Dedifferentiated amniotic fluid mesenchymal stem cell (primary cell): Measurements from ENCODE around the gene ZNF865.

Experiments used
- DNase-seq: peaks from one replicate; pipeline ENCODE4 v3.0.0-alpha.2; 2016; ENCODE audit errors: extremely low spot score

Gene ZNF865

DNA sequence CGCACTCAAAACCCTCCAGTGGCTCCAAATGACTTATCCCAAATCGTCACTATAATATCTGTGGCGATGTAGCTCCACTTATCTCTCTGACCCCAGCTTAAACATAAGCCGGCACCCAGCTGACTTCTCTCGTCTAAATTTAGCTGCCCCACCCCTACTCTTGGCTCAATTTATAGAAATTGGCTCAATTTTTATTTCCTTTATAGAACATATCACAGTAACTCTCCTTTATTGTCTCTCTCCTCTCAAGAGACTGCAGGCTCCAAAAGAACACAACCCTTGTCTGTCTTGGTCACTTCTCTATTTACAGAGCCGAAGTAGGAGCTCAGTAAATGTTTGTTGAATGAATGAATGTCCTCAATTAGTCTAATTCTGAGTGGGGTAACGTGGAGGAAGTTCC is 18.1 kb downstream of the ZNF865 start:
- DNase-seq = no peak

- DNase-seq = peak; percentile 93
These were observed 18.9 kb downstream of the ZNF865 start, which contains the start of gene ZNF784 for GRCh38 chr19:55624109-55625003. Gene ZNF784 (minus strand): TSS chr19:55624566. CDS start chr19:55624561, 5 bp downstream.

- no peak for DNase-seq
These were observed 19.5 kb downstream of the ZNF865 start for GRCh38 chr19:55625004-55625326.

DNA sequence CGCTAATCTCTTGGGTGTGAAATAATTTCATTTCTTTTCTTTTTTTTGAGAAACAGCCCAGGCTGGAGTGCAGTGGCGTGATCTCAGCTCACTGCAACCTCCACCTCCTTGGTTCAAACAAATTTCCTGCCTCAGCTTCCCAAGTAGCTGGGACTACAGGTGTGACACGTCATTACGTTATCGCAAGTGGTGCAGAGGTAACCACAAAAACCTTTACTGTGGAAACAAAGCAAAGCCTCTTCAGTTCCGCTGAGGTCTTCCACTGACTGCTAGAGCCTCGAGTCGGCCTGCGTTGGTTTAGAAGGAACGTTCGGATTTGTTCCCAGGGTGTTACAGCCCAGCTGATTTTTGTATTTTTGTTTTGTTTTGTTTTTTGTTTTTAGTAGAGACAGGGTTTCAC is 20.9 kb downstream of the ZNF865 start:
- no peak for DNase-seq

GRCh38 chr19:55632463-55632834 is 27.0 kb downstream of the ZNF865 start:
- DNase-seq = peak; percentile 96

DNA sequence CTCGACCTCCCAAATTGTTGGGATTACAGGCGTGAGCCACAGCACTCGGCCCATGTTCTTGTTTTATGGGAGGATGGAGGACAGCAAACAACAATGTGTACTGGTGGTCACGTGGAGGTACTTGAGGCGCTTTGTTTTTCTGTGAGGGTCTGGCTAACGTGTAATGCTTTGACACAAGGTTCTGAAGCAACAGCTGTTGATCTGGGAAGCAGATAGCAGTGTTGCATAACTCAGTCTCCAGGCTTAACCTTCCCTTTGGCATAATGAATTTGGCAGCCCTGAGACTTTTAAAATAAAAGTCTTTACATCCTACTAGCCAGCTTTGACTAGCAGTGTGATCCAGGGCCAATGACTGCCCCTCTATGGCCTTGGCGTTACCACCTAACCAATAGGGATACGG is 28.4 kb downstream of the ZNF865 start:
- no peak for DNase-seq

DNA sequence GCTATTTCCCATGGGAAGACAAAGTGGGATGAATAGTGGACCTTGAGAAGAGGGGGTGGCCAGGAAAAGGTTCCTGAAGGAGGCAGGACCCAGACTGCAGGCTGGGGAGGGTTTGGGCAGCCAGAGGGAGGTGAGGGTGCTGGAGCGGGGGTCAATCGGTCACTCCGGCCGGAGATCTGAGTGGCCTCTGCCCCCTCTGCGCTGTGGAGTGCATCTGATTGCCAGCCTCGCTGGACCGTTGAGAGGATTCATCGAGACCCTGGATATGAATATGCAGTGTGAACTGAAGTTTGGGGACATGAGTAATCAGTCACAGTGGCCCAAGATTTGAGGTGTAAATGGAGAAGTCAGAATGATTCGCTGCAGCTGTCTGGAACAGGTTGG is 29.9 kb downstream of the ZNF865 start:
- no peak for DNase-seq

GRCh38 chr19:55635856-55636440 is 30.5 kb downstream of the ZNF865 start:
- DNase-seq = no peak

DNA sequence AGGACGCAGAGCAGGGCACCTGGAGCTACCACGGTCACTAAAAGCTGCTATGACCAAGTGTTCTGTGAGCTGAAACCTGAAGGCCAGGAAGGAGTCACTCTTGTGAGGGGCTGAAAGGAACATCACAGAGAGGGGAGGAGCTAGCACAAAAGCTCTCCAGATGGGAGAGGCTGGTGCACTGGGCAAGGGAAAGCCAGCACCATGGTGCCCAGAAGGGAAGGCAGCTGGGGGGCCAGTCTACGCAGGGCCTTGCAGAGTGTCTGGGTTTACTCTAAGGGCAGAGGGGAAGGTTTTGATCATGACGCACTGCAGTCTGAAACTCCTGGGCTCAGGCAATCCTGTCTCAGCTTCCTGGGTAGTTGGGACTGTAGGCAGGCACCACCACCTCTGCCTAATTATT is 31.3 kb downstream of the ZNF865 start:
- DNase-seq = no peak

- no peak for DNase-seq
These were observed 32.1 kb downstream of the ZNF865 start for GRCh38 chr19:55637534-55637933.

DNA sequence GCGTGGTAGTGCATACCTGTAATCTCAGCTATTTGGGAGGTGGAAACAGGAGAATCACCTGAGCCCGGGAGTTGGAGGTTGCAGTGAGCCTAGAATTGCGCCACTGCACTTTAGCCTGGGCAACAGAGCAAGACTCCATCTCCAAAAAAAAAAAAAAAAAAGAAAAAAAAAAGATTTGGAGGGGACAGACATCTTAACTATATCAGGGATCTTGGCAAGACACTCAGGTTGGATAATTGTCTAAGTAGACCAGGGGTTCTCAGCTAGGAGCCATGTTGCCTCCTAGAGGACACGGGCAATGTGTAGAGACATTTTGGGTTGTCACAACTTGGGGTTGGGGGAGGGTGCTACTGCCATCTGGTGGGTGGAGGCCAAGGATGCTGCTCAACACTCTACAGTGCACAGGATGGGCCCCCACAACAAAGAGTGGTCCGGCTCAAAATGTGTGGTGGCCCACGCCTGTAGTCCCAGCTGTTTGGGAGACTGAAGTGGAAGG is 33.5 kb downstream of the ZNF865 start:
- no peak for DNase-seq

GRCh38 chr19:55640043-55640576 is 34.7 kb downstream of the ZNF865 start:
- peak; percentile 47 for DNase-seq

GRCh38 chr19:55640577-55641425 is 35.4 kb downstream of the ZNF865 start, which contains the start of gene ZNF580:
Gene ZNF580 (plus strand): TSS chr19:55641002. CDS start chr19:55642509, 1,507 bp downstream.
- peak; percentile 57 for DNase-seq

GRCh38 chr19:55641426-55642152 is 36.1 kb downstream of the ZNF865 start:
- DNase-seq = no peak

- DNase-seq = no peak
These were observed 36.9 kb downstream of the ZNF865 start for GRCh38 chr19:55642153-55643002.

DNA sequence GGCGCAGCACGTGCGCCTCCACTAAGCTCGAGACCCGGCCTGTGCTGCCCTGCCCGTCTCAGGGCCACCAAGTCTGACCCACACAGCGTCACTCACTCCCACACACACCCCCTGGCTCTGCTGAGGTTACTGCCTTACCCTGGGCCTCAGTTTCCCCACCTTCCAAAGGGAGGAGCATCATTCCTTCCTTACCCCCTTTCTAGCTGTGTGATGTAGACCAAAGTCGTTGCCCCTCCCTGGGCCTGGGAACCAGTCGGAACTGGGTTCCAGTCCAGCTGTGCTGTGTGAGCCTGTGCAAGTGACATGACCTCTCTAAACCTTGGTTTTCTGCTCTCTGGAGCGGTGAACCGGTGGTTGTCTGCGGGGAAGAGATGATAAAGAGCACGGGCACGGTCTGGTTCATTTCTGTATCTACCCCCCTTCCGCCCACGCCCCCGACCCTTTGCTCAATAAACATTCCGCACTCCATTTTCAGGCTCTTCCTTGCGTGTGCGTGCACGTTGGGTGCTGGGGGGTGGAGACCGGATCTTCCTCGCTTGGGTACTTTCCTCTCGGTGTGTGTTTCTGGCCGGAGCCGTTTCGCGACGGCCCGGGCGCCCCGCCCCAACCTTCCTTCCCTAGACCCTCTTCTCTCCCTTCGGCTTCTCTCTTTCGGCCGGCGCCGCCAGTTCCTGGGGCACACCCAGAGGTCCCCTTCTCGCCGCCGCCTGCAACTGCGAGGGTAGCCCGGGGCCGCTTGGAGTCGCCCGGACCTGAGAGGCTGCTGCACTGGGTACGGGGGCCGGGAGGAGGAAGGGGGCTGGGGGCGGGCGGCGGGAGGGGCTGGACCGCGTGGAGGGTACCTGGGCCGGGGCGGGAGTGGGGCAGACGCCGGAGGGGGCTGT is 37.8 kb downstream of the ZNF865 start, which contains the start of gene ZNF581:
Gene ZNF581, plus strand, starts transcription at position 647 of the 884 bp plus-strand sequence. CDS start 923 bp downstream, outside the sequence.
- peak; percentile 66 for DNase-seq

DNA sequence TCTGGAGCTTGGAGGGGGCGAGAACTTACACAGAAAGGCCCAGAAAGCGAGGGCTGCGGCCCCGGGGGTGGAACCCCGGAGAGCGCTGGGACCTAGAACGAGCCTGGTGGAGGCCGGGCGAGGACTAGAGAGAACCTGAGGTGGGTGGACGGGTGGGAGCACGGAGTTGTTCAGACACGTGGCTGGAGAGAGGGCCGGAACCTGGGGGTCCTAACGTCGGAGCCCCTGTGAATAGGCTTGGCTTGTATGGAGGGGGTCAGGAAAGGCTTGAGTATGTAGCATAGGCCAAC is 38.4 kb downstream of the ZNF865 start:
- DNase-seq = no peak

- no peak for DNase-seq
These were observed 38.9 kb downstream of the ZNF865 start for GRCh38 chr19:55644191-55644833.
